HG03469 (cell line): ENCODE data around the gene GFER.
A peak's percentile ranks its signal among the peaks of the same experiment; 100 is the strongest.
"Not testable (repeated sequence)": the region's sequence is repeated elsewhere in the genome, so short reads cannot be mapped to it uniquely, and the experiment has no call there.

Experiments
- ATAC-seq: cut with Tn5 transposase; IDR thresholded peaks from one replicate; pipeline ENCODE4 v1.9.1; 2021; ENCODE audit warnings: mild to moderate bottlenecking, moderate library complexity, moderate number of reproducible peaks; ENCODE audit not compliant: unreplicated experiment

The GFER gene

DNA sequence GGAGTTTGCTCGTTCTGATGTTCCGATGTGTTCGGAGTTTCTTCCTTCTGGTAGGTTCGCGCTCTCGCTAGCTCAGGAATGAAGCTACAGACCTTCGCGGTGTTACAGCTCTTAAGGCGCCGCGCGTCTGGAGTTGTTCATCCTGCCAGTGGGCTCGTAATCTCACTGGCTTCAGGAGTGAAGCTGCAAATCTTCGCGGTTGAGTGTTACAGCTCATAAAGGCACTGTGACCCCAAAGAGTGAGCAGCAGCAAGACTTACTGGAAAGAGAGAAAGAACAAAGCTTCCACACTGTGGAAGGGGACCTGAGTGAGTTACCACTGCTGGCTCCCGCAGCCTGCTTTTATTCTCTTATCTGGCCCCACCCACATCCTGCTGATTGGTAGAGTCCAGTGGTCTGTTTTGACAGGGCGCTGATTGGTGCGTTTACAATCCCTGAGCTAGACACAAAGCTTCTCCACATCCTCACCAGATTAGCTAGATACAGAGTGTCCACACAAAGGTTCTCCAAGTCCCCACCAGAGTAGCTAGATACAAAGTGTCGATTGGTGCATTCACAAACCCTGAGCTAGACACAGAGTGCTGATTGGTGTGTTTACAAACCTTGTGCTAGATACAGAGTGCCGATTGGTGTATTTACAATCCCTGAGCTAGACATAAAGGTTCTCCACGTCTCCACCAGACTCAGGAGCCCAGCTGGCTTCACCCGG lies 26.4 kb upstream of the GFER start:
- ATAC-seq = not testable (repeated sequence)

DNA sequence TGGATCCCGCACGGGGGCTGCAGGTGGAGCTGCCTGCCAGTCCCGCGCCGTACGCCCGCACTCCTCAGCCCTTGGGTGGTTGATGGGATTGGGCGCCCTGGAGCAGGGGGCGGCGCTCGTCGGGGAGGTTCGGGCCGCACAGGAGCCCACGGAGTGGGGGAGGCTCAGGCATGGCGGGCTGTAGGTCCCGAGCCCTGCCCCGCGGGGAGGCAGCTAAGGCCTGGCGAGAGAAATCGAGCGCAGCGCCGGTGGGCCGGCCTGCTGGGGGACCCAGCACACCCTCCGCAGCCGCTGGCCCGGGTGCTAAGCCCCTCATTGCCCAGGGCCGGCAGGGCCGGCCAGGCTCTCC lies 25.9 kb upstream of the GFER start:
- not testable (repeated sequence) for ATAC-seq

DNA sequence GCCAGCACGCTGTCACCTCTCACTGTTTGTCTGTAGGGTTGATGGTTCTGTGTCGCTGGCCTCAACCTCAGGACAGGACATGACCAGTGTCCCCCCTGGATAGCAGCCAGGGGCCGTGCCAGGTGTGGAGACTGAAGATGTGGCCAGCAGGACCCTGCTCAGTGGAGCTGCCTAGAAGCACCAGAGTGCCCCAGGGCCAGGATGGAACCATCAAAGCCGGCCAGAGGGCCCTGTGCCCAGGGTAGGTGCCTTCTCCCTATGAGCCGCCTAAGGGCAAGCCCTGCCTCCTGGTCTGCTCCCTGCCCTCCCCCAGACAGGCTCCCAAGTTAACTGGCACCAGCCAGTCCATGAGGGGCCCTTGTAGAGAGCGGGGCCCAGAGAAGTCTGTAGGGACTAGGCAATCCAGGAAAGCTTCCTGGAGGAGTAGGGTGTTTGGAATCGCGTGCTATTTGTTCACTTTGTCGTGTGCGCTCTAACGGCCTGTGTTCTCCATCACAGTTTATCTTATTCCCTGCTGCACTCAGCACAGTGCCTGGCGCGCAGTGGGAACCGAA lies 25.2 kb upstream of the GFER start:
- ATAC-seq = no peak

DNA sequence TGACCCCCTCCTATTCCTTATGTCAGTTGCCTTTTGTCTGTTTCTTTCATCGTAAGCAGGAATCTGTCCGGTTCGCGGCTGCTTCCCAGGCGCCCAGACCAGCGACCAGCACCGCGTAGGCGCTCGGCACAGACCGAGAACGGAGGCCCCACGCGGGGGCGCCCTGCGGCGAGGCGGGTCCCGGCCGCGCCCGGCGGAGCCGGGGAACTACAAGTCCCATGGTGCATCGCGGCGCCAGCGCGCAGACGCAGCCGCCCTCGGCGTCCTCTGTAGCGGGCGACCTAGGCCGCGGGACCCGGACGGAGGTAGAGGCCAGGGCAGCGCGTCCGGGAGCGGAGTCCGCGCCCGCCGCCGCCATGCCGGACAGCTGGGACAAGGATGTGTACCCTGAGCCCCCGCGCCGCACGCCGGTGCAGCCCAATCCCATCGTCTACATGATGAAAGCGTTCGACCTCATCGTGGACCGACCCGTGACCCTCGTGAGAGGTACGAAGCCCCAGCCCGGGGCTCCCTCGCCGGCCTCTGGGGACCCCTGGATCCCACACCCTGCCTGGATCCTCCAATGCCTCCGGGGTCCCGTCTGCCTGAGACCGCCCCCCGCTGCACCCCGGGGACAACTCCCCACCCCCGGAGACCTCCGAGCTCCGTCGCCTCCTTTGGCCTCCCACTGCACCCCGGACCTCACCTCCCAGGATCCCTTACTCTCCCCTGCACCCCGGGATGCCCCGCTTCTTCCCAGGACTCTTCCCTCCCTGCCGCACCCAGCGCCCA lies 24.5 kb upstream of the GFER start, which contains the start of gene NDUFB10:
NDUFB10 (plus strand) TSS at position 270 of the 771 bp plus-strand sequence; CDS start at position 357, 87 bp downstream.
- peak; percentile 46 for ATAC-seq

DNA sequence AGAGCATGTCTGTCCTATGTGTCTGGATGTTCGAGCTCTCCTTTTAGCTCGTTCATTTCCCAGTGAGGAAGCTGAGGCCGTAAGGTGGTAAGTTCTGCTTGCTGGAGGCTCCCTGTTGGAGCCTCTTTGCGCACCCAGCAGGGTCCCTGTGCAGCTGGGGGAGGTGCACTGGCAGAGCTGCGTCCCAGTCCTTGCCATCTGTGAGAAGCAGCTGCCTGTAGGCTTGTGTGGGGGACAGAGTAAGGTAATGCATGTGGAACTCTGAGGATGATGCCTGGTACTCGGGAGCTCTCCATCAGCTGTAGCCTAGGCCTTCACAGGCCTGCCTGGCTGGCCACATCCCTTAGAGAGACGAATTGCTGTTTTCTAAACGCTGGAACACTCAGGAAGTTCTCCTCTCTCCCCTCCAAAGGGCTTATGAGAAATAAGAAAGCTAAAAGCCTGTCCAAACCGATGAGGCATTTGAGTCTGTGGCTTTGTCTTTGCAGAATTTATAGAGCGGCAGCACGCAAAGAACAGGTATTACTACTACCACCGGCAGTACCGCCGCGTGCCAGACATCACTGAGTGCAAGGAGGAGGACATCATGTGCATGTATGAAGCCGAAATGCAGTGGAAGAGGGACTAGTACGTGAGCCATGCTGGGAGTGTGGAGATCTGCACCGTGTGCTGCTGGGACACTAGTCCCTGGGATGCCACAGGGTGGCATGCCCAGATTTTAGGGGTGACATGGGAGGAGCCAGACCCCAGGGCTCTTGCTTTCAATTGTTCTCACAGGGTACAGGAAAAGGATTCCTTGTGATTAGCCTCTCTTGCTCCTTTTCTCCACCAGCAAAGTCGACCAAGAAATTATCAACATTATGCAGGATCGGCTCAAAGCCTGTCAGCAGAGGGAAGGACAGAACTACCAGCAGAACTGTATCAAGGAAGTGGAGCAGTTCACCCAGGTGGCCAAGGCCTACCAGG lies 23.0 kb upstream of the GFER start:
- ATAC-seq = no peak

DNA sequence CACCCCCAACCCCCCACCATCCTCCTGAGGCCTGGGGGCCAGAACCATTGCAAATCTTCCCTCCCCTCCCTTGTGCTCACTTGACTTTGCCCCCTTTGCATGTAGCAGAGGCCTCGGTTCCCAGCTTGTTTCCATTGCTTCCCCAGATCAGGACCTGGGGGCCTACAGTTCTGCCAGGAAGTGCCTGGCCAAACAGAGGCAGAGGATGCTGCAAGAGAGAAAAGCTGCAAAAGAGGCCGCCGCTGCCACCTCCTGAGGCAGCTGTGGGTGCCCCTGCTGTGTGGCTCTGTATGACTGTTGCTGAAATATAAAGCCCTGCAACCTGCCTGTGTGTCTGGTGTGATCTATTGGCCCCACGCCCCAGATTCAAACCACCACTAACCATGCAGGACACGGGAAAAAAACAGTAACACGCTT lies 22.3 kb upstream of the GFER start:
- ATAC-seq = no peak

DNA sequence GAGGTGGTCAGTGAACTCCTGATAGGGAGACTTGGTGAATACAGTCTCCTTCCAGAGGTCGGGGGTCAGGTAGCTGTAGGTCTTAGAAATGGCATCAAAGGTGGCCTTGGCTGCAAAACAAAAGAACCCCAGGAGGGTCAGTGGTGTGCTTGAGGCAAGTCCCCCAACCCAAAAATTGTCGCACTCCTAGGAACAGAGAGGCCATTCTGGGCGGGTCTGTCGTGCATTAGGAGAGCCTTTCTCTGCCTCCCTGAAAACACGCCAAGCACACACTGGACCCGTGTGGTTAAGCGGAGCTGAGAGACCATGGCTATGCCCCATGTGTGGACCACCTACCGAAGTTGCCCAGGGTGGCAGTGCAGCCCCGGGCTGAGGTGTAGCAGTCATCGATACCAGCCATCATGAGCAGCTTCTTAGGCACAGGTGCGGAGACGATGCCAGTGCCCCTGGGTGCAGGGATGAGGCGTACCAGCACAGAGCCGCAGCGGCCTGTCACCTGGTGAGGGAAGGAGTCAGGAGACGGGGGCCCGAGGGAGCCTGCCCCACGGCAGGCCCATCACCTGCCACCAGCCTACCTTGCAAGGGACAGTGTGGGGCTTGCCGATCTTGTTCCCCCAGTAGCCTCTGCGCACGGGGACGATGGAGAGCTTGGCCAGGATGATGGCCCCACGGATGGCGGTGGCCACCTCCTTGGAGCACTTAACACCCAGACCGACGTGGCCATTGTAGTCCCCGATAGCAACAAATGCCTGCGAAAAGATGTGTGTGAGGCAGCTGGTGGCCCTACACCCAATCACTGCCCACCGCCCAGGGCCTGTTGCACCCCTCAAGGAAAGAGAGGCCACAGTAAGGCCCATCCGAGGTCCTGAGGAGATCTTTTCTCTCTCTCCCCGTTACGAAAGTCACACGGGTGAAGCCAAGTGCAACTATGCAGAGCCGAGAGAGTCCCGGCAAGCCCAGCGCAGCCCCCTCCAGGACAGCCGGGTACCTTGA lies 21.5 kb upstream of the GFER start:
- not testable (repeated sequence) for ATAC-seq

DNA sequence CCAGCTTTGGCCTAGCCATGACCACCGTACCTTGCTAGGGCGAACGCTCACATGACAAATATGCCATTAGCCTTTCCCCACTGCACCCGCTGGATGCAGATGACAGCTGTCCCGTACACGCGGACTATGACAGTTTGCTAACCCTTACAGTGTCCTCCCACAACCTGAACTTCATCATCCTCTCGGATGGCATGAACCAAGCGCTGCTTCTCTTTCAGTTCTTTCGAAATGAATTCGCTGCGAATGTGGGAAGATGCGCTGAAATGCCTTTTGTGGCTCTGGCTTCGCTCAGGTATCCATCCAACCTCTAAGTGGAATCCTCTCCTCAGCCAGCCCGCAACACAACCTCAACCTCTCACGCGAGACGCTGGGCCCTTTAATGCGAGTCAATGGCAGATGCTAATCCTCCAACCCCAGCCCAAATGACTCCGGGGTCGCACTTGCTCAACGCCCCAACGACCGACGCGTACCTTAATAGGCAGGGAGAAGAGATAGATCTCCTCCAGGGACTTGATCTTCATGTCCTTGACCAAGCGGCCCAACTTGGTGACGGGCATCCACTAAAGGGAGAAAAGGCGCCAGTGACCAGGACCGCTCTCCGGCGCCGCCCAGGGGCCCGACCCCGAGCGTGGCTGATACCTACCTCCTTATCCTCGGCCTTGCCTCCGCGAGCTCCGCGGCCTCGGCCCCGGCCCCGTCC lies 20.0 kb upstream of the GFER start:
- ATAC-seq = no peak

DNA sequence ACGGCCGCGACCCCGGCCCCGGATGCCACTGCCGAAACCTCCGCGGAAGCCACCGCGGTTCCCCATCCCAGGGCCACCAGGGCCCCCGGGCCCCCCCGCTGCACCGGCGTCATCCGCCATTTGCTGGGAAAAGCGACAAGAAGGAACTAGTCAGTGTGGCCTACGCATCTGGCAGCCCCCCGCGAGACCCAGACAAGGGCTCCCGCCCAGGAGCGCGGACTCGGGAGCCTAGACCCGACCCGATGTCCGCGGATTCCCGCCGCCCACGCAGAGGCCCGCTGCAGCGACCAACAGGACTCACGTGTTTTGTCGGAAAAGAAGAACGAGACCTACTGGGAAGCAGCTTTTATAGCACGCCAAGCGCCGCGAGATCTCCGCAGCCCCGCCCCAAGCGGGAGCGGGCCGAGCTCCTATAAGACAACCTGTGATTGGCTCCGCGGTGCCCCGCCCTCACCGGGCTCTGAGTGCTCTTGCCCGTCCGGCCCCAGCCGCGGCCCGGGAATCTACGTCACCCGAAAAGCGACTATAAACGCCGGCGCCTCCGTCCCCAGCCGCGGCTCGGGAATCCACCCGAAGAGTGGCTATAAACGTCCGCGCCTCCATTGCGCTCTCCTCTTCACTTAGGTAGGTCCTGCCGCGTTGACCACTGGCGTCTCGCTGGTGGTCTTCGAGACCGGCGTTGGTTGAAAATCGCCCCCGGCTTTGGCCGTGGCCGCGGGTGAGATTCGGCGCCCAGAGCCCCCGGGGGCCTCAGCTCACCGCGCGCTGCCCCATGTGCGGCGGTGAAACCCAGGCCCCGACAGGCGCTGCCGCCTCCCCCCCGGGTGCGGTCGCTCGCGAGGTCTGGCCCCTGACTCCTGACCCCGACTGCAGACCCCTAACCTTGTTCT lies 19.2 kb upstream of the GFER start, which contains the start of gene RPS2:
RPS2 (minus strand) TSS at position 321 of the 890 bp plus-strand sequence; CDS start at position 120, 201 bp downstream.
- peak; percentile 68 for ATAC-seq

DNA sequence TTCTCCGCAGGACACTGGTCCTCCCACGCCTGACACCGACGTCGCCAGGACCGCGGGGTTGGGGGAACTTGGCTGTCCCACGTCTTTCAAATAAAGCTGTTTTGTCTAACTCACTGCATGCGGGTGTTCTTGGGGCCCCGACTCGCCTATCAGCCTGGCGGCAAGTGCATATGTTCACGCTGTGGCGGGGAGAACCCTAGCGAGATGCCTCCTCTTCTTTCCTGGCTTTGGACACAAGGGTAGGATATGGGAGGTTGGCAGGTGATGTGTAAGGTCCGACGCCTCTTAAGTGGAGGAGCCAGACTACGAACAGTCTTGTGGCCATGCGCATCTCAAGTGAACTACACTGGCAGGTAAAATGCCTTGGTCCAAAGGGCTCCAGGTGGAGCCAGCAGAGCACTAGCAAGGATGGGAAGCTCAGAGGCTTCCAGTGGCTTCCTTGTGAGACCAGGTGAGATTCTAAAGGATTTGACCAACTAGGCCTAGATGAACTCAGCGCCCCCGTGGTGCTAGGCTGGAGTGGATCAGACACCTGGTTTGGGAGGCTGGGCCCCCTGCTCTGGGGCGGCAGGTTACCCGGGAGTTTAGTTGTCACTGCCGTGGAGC lies 18.5 kb upstream of the GFER start:
- no peak for ATAC-seq

DNA sequence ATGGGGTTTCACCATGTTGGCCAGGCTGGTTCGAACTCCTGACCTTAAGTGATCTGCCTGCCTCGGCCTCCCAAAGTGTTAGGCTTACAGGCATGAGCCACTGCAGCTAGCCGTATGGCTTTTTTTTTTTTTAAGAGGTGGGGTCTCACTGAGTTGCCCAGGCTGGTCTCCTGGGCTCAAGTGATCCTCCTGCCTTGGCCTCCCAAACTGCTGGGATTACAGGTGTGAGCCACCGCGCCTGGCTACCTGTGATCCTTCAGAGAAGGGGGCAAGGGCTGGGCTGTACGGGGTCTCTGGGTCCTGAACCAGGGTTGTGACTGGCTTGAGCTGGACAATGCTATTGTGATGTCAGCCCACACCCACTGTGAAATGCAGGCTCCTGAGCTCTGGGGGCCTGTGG lies 17.5 kb upstream of the GFER start, which contains the start of gene RNF151:
RNF151 (plus strand) TSS at position 397 of the 400 bp plus-strand sequence. CDS start 26 bp downstream, outside the sequence.
- no peak for ATAC-seq

DNA sequence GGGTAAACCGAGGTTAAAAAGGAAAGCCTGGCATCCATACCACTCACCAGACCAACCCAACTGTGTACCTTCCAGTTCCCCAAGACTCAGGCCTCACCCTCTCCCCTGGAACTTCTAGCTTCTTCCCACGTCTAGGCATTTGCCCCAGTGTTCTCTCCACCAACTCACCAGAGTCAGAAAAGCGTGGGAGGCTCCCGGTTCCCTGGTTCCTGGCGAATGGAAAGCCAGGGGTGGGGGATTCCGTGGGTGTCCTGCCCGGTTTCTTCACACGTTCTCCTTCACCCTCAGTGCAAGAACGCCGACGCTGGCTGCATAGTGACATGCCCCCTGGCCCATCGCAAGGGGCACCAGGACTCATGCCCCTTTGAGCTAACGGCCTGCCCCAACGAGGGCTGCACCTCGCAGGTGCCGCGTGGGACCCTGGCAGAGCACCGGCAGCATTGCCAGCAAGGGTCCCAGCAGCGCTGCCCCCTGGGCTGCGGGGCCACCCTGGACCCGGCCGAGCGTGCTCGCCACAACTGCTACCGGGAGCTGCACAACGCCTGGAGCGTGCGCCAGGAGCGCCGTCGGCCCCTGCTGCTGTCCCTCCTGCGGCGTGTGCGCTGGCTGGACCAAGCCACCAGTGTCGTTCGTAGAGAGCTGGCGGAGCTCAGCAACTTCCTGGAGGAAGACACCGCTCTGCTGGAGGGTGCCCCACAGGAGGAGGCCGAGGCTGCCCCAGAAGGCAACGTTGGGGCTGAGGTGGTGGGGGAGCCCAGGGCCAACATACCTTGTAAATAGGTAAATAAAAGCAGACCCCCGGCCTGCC lies 15.6 kb upstream of the GFER start:
- ATAC-seq = no peak

DNA sequence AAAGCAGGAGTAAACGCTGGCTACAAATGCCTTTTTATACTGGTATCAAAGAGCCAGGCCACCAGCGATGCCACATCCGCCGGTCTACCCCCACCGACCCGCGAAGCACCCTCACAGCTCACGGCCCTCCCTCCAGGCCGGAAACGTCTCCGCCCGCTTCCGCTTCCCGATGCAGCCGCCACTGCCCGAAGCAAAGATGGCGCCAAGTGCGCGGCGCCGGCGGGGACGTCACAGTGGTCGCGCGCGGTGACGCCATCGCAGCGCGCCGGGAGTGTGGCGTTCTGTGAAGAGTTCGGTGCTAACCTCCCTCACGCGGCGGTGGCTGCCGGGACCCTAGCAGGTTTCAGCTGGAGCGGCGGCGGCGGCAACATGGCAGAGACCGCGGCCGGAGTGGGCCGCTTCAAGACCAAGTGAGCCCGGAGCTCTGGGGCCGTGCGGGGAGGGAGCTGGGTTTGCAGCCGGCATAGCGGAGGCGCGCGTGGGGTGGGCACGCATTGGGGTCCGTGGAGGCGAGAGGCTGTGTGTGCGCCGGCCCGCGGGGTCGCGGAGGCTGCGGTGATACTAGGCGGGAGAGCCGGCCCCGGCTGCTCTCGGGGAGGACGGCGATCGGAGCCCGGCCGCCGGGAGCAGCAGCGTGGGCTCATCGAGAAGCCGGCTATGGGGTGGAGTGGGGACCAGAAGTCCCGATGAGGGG lies 12.1 kb upstream of the GFER start, which contains the start of gene TBL3:
TBL3 (plus strand) TSS at position 258 of the 694 bp plus-strand sequence; CDS start at position 370, 112 bp downstream.
- peak; percentile 66 for ATAC-seq

DNA sequence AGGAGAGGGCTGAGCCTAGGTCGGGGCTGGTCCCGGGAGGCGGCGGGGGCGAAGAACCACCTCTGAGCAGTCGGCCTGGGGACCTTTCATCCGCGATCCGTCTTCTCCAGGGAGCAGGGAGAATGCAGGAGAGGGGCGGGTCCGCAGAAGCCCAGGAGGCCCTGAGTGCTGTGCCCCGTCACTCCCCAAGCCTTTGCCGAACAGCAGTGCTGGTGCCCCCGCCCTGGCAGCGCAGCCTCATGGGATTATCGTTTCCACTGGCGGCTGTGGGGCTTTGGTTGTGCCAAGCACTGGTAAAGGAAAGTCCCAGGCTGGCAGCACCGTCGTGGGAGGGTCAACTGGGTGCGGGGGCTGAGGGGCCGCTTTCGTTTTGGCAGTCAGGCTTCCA lies 11.5 kb upstream of the GFER start:
- no peak for ATAC-seq

DNA sequence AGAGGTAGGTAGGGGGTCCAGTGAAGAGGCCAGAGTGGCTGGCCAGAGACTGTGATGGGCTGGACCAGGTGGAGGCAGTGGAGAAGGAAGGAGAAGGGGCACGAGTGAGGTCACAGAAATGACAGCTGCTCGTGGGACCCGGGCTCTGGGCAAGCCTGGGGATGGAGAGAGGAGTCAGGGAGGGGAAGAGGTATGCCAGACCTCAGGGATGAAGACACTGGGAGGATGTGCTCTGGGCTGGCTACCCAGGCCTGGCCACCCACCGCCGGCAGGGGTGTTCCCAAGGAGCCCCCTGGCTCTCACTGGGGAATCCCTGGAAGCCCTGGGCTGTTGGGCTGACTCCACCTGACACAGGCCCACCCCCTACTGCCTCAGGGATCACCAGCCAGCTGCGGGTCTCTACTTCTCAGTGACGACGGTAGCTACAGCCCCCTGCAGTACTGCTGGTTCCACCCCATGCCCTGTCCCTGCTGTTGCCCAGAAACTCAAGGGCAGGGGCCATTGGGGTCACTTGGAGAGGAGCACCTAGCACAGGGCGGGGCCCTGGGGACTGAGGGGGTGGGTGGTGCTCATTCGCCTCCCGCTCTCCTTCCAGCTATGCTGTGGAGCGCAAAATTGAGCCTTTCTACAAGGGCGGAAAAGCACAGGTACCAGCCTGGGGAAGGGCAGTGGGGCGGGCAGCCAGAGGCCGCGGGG lies 10.4 kb upstream of the GFER start:
- ATAC-seq = no peak
